ENCODE measurements around the gene PRPF19. TPM values are rescaled to one million over a fixed set of nuclear protein-coding genes. Genes with fewer than 3 reads are reported as not detected.

Gene PRPF19
- total and polyA plus RNA-seq, 2 of the 4 experiments (the other 2 are of a cell fraction): 29.8 to 50.4 TPM

GRCh38 chr11:60928563-60929001 lies 22.2 kb upstream of the PRPF19 start:
- no TSS peak for BruUV-seq (replicated peaks)
- no peak overlapping the region for H2BK5ac ChIP-seq (ENCODE audit: low read depth, low read length, poor library complexity, severe bottlenecking)
- no peak overlapping the region for H4K91ac ChIP-seq (ENCODE audit: insufficient read depth, low read depth, low read length)
- no peak overlapping the region for H2AFZ ChIP-seq (replicated peaks; ENCODE audit: low read length, poor library complexity)
- peaks cover 7% of the 10 kb centered on the region; the same call in 1 of the 2 replicates for H3K9me1 ChIP-seq (ENCODE audit: insufficient read depth, low read length)
- H2BK120ac ChIP-seq (ENCODE audit: low read depth, low read length): no peak overlapping the region
- DNase-seq (no peak), ATAC-seq (ENCODE audit: low read depth) (no peak)
- in situ Hi-C loops (cut with MboI; ENCODE audit: low sequenced_read_pairs): no loop called here
- no peaks in the 10 kb centered on the region for H3K27me3 ChIP-seq (ENCODE audit: control insufficient read depth, insufficient read depth, low read length)
- H3K4me3 ChIP-seq (ENCODE audit: insufficient read depth, low read depth, low read length): no peak overlapping the region
- H3K79me1 ChIP-seq (ENCODE audit: low read depth in 1 of 2, low read length in 2 of 2): peaks cover 5 to 28% of the 10 kb centered on the region in 2 experiments; a peak in 3 of 4 replicates
- H3K18ac ChIP-seq (ENCODE audit: low read depth, low read length): no peak overlapping the region
- no peak overlapping the region for H2AK9ac ChIP-seq (replicated peaks; ENCODE audit: low read depth, low read length, poor library complexity)
- H3K27ac ChIP-seq (ENCODE audit: insufficient read depth, low read length): no peak overlapping the region
- H2AK5ac ChIP-seq (ENCODE audit: low read depth, low read length): no peak overlapping the region
- H3K36me3 ChIP-seq (ENCODE audit: control insufficient read depth, insufficient read depth, low read length): peaks cover 37% of the 10 kb centered on the region
- no peak overlapping the region for H4K8ac ChIP-seq (ENCODE audit: low read depth in 2 of 2, low read length in 2 of 2)
- H4K20me1 ChIP-seq (ENCODE audit: insufficient read depth, low read length): peaks cover 12% of the 10 kb centered on the region
- H4K5ac ChIP-seq (ENCODE audit: low read depth, low read length): no peak overlapping the region
- no peaks in the 10 kb centered on the region for H3K9me3 ChIP-seq (ENCODE audit: control insufficient read depth, insufficient read depth, low read length)
- no peak overlapping the region for H3K4me2 ChIP-seq (ENCODE audit: low read depth, low read length)
- no peak overlapping the region for H3K23ac ChIP-seq (ENCODE audit: low read depth, low read length)
- WGBS, 2 experiments (ENCODE audit: extremely low coverage in 2 of 2, insufficient read length in 1 of 2): 92% methylated on average over 10 of the region's 20 CpGs; no CpG with 5 or more reads in 1 of the 2 experiments
- TF ChIP-seq ELK1 (IDR thresholded peaks at IDR 0.05; ENCODE audit: borderline replicate concordance, low read depth, low read length): no peak
- TF ChIP-seq MAFK (IDR thresholded peaks at IDR 0.05; ENCODE audit: low read depth, low read length): no peak
- no peak for TF ChIP-seq NFE2L2 (IDR thresholded peaks at IDR 0.05; ENCODE audit: low read depth, low read length)
- TF ChIP-seq RFX5 (IDR thresholded peaks at IDR 0.05; ENCODE audit: low read depth, low read length): no peak
- no peak for TF ChIP-seq MXI1 (IDR thresholded peaks at IDR 0.05; ENCODE audit: borderline replicate concordance, low read depth, low read length)
- no peak for TF ChIP-seq CEBPB (IDR thresholded peaks at IDR 0.05; ENCODE audit: low read depth, low read length)
- no peak for TF ChIP-seq BHLHE40 (IDR thresholded peaks at IDR 0.05; ENCODE audit: low read depth, low read length)
- no peak overlapping the region for H3K14ac ChIP-seq (replicated peaks; ENCODE audit: low read depth, low read length)
- no peak overlapping the region for H2BK15ac ChIP-seq (ENCODE audit: low read depth, low read length)
- CTCF ChIA-PET: no interaction called here
- POLR2A ChIA-PET (ENCODE audit: unreplicated experiment): no interaction called here
- H3K4me1 ChIP-seq (ENCODE audit: control insufficient read depth, insufficient read depth, low read length): peaks cover 14% of the 10 kb centered on the region
- no peak overlapping the region for H3K4ac ChIP-seq (ENCODE audit: low read depth, low read length)
- no peak overlapping the region for H3K56ac ChIP-seq (ENCODE audit: extremely low read depth, insufficient read depth, low read length)
- dilution Hi-C loops (cut with HindIII; ENCODE audit: low sequenced_read_pairs, unreplicated experiment): no loop called here
- H2BK20ac ChIP-seq (ENCODE audit: low read depth, low read length): no peak overlapping the region
- H3K9ac ChIP-seq (ENCODE audit: low read depth, low read length): no peak overlapping the region
- intact Hi-C loops (cut with micrococcal nuclease): no loop called here
